Subcutaneous abdominal adipose tissue (tissue), 5 donors: ENCODE data around the gene GRK4.
A peak's percentile ranks its signal among the peaks of the same experiment; 100 is the strongest.

Source experiments
- H3K27ac ChIP-seq: one replicate; pipeline ENCODE4 v1.7.0; 2013; ENCODE audit warnings: low read depth, mild to moderate bottlenecking, inconsistent platforms, low read length, moderate library complexity
- H3K27me3 ChIP-seq, 5 donors: one replicate each; pipeline ENCODE4 v1.7.0; 2013; ENCODE audit warnings: low read length in 5 of 5, inconsistent platforms in 1 of 5; ENCODE audit not compliant: control insufficient read depth in 5 of 5, insufficient read depth in 4 of 5
- H3K36me3 ChIP-seq, 5 donors: one replicate each; pipeline ENCODE4 v1.7.0; 2013; ENCODE audit warnings: low read length in 5 of 5; ENCODE audit not compliant: control insufficient read depth in 5 of 5, insufficient read depth in 5 of 5
- H3K4me1 ChIP-seq, 5 donors: one replicate each; pipeline ENCODE4 v1.7.0; 2013; ENCODE audit warnings: low read length in 5 of 5, mild to moderate bottlenecking in 3 of 5, moderate library complexity in 1 of 5; ENCODE audit not compliant: control insufficient read depth in 5 of 5, insufficient read depth in 5 of 5
- H3K4me3 ChIP-seq, 5 donors: one replicate each; pipeline ENCODE4 v1.7.0; 2013; ENCODE audit warnings: low read length in 5 of 5, low read depth in 1 of 5
- H3K9ac ChIP-seq, 5 donors: one replicate each; pipeline ENCODE4 v1.7.0; 2013; ENCODE audit warnings: low read length in 5 of 5, mild to moderate bottlenecking in 4 of 5, moderate library complexity in 3 of 5
- H3K9me3 ChIP-seq, 5 donors: one replicate each; pipeline ENCODE4 v1.7.0; 2013; ENCODE audit warnings: low read length in 5 of 5; ENCODE audit not compliant: control insufficient read depth in 5 of 5
- donor health status: healthy.
- donor health status: healthy.
- donor health status: healthy.
- donor health status: healthy.
- donor health status: healthy.

Gene GRK4

DNA sequence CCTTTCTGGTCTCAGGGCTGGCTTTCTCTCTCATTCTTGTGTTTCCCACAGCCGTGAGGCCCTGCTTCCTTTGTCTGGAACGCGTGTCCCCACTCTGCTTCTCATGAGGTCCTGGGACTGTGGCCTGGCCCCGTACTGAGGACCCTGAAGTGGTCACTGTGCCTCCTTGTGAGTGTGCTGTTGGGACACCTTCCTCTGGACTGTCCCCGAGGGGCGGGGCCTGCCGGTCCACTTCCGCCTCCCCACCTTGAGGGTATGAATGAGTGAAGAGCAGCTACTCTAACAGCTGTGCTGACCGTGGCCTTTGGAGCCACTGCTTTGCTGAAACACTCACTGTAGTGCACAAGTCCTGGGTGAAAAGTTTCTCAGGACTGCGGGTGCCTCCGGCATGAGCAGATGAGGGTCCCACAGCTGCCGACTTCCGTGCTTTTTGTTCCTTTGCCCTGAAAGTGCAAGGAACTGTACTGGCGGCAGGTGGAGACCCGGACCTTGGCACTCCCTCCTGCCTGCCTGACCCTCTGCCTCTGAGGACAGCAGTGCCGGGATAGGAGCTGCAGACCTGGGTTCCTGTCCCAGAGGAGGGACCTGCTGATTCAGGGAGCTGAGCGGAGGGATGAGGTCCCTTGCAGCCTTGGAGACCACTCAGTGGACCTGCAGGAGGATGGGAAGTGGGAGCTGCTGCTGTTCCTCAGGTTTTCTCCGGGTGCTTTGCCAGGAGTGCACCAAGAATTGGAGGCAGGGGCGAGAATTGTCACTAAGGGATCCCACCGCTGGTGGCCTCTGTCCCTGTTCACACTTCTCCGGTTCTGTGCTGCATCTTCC lies 73.0 kb downstream of the GRK4 start:
- H3K4me3 ChIP-seq, result no peak overlapping the region

GRCh38 chr4:3037957-3038461 lies 74.6 kb downstream of the GRK4 start:
- Histone ChIP-seq H3K9me3 (no peaks in the 10 kb centered on the region), H3K27ac (no peak overlapping the region), H3K36me3 (no peaks in the 10 kb centered on the region), H3K4me1 (peaks cover 7 to 40% (median 33%) of the 10 kb centered on the region in 5 donors), H3K9ac (peak overlapping the region in 2 of 5 donors; percentile 25 to 48), H3K4me3 (peak overlapping the region in 4 of 5 donors; percentile 40 to 50 (median 48)), H3K27me3 (no peaks in the 10 kb centered on the region)

More for the DNA sequence above, 73.0 kb downstream of the GRK4 start:
- no peak overlapping the region for H3K27ac ChIP-seq
- no peak overlapping the region for H3K9ac ChIP-seq
- peaks cover 2 to 27% (median 20%) of the 10 kb centered on the region in 5 donors for H3K4me1 ChIP-seq
- H3K36me3 ChIP-seq, result no peaks in the 10 kb centered on the region
- H3K27me3 ChIP-seq, result no peaks in the 10 kb centered on the region
- H3K9me3 ChIP-seq, result no peaks in the 10 kb centered on the region

- H3K4me1 ChIP-seq, result peaks cover 7 to 41% (median 35%) of the 10 kb centered on the region in 5 donors
- H3K27me3 ChIP-seq, result no peaks in the 10 kb centered on the region
- H3K9ac ChIP-seq, result no peak overlapping the region
- H3K27ac ChIP-seq, result no peak overlapping the region
- H3K4me3 ChIP-seq, result no peak overlapping the region
- no peaks in the 10 kb centered on the region for H3K9me3 ChIP-seq
- no peaks in the 10 kb centered on the region for H3K36me3 ChIP-seq
Measured at GRCh38 chr4:3039706-3040366, 76.5 kb downstream of the GRK4 start.

- H3K27ac ChIP-seq, result no peak overlapping the region
- H3K4me1 ChIP-seq, result peaks cover 7 to 48% (median 35%) of the 10 kb centered on the region in 5 donors
- H3K9me3 ChIP-seq, result no peaks in the 10 kb centered on the region
- no peaks in the 10 kb centered on the region for H3K27me3 ChIP-seq
- H3K4me3 ChIP-seq, result peak overlapping the region in 4 of 5 donors; percentile 71 to 84 (median 80)
- H3K36me3 ChIP-seq, result no peaks in the 10 kb centered on the region
- peak overlapping the region in 4 of 5 donors; percentile 9 to 77 (median 70) for H3K9ac ChIP-seq
Measured at GRCh38 chr4:3040452-3041191, 77.3 kb downstream of the GRK4 start.

DNA sequence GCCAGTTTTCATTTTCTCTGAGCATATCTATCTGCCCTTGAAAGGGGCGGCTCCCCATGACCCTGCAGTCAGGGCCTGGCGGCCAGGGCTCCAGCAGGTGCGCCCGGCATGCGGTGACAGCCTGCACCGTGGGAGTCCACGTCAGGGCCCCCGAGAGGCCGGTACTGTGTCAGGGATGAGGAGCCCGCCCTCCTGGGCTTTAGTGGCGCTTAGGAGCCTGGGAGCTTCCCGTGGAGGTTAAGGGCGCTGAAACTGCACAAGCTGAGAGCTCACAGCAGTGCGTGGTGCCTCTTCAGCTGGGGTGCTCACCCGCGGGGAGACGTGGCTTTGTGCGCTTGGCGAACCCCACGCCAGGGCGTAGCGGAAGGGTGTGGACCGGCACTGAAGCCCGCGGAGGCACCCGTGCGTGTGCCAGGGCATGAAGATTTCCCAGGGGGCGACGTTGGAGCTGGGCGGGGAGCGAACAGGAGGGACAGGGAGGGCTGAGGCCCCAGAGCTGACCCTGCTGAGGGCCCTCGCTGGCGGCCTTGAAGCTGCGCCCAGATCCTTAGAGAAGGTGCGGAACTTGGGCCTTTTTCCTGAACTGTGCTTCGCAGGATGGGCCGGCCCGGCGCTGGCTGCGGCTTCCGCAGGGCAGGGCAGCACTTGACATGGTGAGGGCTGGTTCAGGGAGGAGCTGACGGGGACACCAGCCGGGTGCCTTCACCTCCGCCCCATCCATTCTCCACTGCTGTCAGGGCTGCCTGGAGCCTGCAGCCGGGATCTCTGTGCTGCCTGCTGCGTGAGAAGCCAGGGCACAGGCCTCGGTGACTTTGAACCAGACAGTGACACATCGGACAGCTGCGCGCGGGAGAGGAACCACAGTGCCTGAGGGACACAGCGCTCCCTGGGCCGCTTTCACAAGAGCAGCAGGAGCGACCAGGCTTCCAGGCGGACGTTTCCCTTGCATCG lies 78.1 kb downstream of the GRK4 start:
- peak overlapping the region; percentile 63 to 77 (median 66) for H3K9ac ChIP-seq
- peak overlapping the region; percentile 65 for H3K27ac ChIP-seq
- H3K4me3 ChIP-seq, result peak overlapping the region; percentile 68 to 84 (median 79)
- no peaks in the 10 kb centered on the region for H3K36me3 ChIP-seq
- peaks cover 7 to 48% (median 35%) of the 10 kb centered on the region in 5 donors for H3K4me1 ChIP-seq
- no peaks in the 10 kb centered on the region for H3K9me3 ChIP-seq
- H3K27me3 ChIP-seq, result no peaks in the 10 kb centered on the region

DNA sequence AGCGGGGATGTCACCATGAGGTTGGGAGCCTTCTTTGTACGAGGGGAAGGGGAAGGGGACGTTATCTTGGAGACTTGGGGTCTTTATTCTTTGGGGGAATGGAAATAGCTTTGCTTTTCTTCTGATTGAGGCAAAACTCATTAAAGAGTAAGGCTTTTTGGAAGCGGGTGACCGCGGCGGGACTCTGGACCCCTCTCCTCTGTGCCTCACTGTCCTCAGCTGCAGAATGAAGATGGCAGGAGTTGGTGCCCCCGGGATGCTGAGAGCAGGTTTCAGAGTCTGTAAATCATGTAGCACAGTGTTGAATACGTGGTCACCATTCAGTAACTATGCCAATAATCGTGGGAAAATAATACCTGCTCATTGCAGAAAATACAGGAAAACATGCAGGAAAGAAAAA lies 78.9 kb downstream of the GRK4 start:
- H3K27ac ChIP-seq, result peak overlapping the region; percentile 65

DNA sequence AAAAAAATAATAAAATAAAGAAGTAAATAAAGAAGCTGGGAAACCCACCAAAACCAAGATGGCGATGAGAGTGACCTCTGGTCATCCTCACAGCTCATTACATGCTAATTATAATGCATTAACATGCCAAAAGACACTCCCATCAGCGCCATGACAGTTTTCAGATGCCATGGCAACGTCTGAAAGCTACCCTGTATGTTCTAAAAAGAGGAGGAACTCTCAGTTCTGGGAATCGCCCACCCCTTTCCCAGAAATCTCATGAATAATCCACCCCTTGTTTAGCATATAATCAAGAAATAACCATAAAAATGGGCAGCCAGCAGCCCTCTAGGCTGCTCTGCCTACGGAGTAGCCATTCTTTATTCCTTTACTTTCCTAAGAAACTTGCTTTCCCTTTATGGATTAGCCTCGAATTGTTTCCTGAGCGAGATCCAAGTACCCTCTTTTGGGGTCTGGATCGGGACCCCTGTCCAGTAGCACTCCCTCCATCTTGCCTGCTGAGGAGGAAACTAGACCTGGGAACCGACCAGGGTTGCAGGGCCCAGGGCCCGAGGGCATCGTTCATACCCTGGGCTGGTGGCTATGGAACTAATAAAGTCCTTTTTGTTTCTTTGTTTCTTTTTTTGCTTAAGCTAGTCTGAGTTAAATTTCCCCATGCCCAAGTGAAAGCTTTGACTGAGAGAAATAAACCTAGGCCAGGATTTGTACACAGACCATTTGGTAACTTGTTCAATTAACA lies 80.1 kb downstream of the GRK4 start:
- Histone ChIP-seq H3K36me3 (no peaks in the 10 kb centered on the region), H3K27ac (no peak overlapping the region), H3K9ac (no peak overlapping the region), H3K27me3 (no peaks in the 10 kb centered on the region), H3K4me1 (peaks cover 5 to 37% (median 22%) of the 10 kb centered on the region in 5 donors), H3K9me3 (no peaks in the 10 kb centered on the region), H3K4me3 (no peak overlapping the region)

More for the DNA sequence above, 78.9 kb downstream of the GRK4 start:
- H3K27me3 ChIP-seq, result no peaks in the 10 kb centered on the region
- peak overlapping the region; percentile 63 to 77 (median 66) for H3K9ac ChIP-seq
- H3K4me3 ChIP-seq, result peak overlapping the region; percentile 68 to 84 (median 79)
- H3K4me1 ChIP-seq, result peaks cover 7 to 45% (median 32%) of the 10 kb centered on the region in 5 donors
- no peaks in the 10 kb centered on the region for H3K36me3 ChIP-seq
- no peaks in the 10 kb centered on the region for H3K9me3 ChIP-seq

DNA sequence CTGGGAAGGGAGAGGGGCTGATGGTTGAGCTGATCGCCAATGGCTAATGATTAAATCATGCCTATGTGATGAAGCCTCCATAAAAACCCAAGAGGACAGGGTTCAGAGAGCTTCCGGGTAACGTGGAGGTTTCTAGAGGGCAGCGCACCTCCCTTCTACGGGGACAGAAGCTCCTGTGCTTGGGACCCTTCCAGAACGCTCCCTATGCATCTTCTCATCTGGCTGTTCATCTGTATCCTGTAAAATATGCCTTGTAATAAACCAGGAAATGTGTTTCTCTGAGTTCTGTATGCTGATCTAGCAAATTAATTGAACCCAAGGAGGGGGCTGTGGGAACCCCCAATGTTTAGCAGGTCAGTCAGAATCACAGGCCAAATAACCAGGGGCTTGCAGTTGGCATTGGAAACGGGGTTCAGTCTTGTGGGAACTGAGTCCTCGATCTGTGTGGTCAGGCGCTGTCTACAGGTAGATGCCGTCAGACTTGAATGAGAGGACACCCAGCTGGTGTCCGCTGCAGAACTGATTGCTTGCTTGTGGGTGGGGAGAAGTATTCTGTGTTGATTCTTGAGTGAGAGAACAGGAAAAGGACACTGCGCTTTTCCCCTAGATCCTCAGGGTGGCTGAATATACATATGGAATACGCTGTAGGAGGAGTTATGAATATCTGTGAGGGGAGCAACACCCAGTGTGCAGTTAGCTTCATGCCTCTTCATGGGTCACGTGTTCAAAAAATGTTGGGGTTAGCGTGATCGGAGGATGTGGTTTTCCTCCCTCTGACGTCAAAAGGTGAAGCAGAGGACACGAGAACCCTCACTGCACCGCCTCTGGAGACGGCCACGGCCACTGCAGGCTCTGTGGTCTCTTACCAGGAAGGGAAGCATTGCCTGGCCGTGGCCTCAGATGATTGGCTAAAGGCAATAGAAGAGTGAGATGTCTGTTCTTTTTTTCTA lies 81.8 kb downstream of the GRK4 start:
- Histone ChIP-seq H3K9ac (no peak overlapping the region), H3K4me3 (no peak overlapping the region), H3K27me3 (no peaks in the 10 kb centered on the region), H3K36me3 (no peaks in the 10 kb centered on the region), H3K4me1 (peaks cover 5 to 35% (median 22%) of the 10 kb centered on the region in 5 donors), H3K9me3 (no peaks in the 10 kb centered on the region), H3K27ac (no peak overlapping the region)
